SU-DHL-6 (cell line): ENCODE results near the gene TYRO3.

Experiments
- EZH2phosphoT487 ChIP-seq: fragments of 200-600 bp; sonication (generic), shearing (Covaris generic); conservative IDR thresholded peaks from 2 replicates; pipeline ENCODE4 v1.6.1; 2018; ENCODE audit warnings: mild to moderate bottlenecking, antibody characterized with exemption, low read length, moderate library complexity, mixed read lengths
- TF ChIP-seq, protein P1 (sequence below): fragments of 200-600 bp; sonication (generic); IDR thresholded peaks from one replicate; pipeline ENCODE4 v1.5.1; 2017; ENCODE audit warnings: antibody characterized with exemption, mild to moderate bottlenecking, low read length, moderate library complexity; ENCODE audit not compliant: insufficient read depth, poor library complexity, severe bottlenecking

DNA sequence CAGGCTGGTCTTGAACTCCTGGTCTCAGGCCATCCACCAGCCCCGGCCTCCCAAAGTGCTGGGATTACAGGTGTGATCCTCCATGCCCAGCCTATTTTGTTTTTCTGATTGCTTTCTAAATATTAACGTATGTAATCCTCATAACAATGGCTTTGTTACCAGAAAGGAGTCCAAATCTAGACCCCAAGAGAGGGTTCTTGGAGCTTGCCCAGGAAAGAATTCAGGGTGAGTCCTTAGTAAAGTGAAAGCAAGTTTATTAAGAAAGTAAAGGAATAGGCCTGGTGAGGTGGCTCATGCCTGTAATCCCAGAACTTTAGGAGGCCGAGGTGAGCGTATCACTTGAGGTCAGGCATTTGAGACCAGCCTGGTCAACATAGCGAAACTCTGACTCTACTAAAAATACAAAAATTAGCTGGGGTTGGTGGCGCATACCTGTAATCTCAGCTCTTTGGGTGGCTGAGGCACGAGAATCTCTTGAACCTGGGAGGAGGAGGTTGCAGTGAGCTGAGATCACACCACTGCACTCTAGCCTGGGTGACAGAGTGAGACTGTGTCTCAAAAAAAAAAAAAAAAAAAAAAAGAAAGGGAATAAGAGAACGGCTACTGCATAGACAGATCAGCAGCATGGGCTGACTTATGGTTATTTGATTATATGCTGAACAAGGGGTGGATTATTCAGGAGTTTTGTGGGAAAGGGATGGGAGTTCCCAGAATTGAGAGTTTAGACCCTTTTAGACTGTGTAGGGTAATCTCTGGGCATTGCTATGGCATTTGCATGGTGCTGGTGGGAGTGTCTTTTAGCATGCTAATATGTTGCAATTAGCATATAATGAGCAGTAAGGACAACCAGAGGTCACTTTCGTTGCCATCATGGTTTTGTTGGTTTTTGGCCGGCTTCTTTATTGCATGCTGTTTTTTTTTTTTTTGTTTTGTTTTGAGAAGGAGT lies 36.1 kb downstream of the TYRO3 start:
- TF ChIP-seq, protein P1, sequence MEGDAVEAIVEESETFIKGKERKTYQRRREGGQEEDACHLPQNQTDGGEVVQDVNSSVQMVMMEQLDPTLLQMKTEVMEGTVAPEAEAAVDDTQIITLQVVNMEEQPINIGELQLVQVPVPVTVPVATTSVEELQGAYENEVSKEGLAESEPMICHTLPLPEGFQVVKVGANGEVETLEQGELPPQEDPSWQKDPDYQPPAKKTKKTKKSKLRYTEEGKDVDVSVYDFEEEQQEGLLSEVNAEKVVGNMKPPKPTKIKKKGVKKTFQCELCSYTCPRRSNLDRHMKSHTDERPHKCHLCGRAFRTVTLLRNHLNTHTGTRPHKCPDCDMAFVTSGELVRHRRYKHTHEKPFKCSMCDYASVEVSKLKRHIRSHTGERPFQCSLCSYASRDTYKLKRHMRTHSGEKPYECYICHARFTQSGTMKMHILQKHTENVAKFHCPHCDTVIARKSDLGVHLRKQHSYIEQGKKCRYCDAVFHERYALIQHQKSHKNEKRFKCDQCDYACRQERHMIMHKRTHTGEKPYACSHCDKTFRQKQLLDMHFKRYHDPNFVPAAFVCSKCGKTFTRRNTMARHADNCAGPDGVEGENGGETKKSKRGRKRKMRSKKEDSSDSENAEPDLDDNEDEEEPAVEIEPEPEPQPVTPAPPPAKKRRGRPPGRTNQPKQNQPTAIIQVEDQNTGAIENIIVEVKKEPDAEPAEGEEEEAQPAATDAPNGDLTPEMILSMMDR: no peak
- TF ChIP-seq EZH2phosphoT487: no peak
